Neural cell (in vitro differentiated cells): ENCODE results near the gene TMPRSS11A. TPM values are rescaled to one million over a fixed set of nuclear protein-coding genes. Genes with fewer than 3 reads are reported as not detected.

ENCODE experiments used
- H2AFZ ChIP-seq: fragments of 200-600, 300-800 bp; sonication (generic), shearing (Covaris generic); 2 replicates; pipeline ENCODE4 v1.6.0; 2014; ENCODE audit warnings: low read depth, mild to moderate bottlenecking, antibody characterized with exemption, low read length, moderate library complexity
- H3F3A ChIP-seq: fragments of 200-600 bp; shearing (Covaris generic); 2 replicates; pipeline ENCODE4 v1.6.1; 2016; ENCODE audit warnings: mild to moderate bottlenecking, moderate library complexity, mixed read lengths, antibody characterized with exemption, low read length; ENCODE audit not compliant: insufficient read depth, poor library complexity, severe bottlenecking
- H3K27ac ChIP-seq: fragments of 200-600, 300-800 bp; sonication (generic), shearing (Covaris generic); 2 replicates; pipeline ENCODE4 v1.5.1; 2014; ENCODE audit warnings: mild to moderate bottlenecking, low read length, moderate library complexity
- H3K27me3 ChIP-seq: fragments of 300-800, 200-600 bp; sonication (generic), shearing (Covaris generic); 2 replicates; pipeline ENCODE4 v1.6.0; 2014; ENCODE audit warnings: mild to moderate bottlenecking, low read depth, low read length, moderate library complexity; ENCODE audit not compliant: insufficient read depth
- H3K36me3 ChIP-seq: fragments of 300-800, 200-600 bp; sonication (generic), shearing (Covaris generic); 2 replicates; pipeline ENCODE4 v1.5.1; 2014; ENCODE audit warnings: mild to moderate bottlenecking, antibody characterized with exemption, low read length, moderate library complexity; ENCODE audit not compliant: insufficient read depth
- H3K4me2 ChIP-seq: fragments of 300-800, 200-600 bp; sonication (generic), shearing (Covaris generic); 2 replicates; pipeline ENCODE4 v1.6.0; 2014; ENCODE audit warnings: mild to moderate bottlenecking, low read length
- H3K4me3 ChIP-seq: fragments of 300-800, 200-600 bp; sonication (generic), shearing (Covaris generic); 2 replicates; pipeline ENCODE4 v1.5.1; 2014; ENCODE audit warnings: mild to moderate bottlenecking, low read length, moderate library complexity
- H3K79me2 ChIP-seq: fragments of 200-600 bp; shearing (Covaris generic); replicated peaks from 2 replicates; pipeline ENCODE4 v1.6.0; 2014; ENCODE audit warnings: mild to moderate bottlenecking, low read length, moderate library complexity; ENCODE audit not compliant: insufficient read depth
- H3K9ac ChIP-seq: fragments of 300-800, 200-600 bp; sonication (generic), shearing (Covaris generic); 2 replicates; pipeline ENCODE4 v1.6.1; 2016; ENCODE audit warnings: mild to moderate bottlenecking, low read length, mixed read lengths
- H3K9me2 ChIP-seq: fragments of 200-600 bp; shearing (Covaris generic); 2 replicates; pipeline ENCODE4 v1.6.1; 2016; ENCODE audit warnings: mild to moderate bottlenecking, low read length, mixed read lengths; ENCODE audit not compliant: insufficient read depth
- H3K9me3 ChIP-seq: fragments of 200-600, 300-800 bp; sonication (generic), shearing (Covaris generic); 2 replicates; pipeline ENCODE4 v1.6.1; 2016; ENCODE audit warnings: mild to moderate bottlenecking, mixed run types, low read length, moderate library complexity, mixed read lengths
- H4K20me1 ChIP-seq: fragments of 200-600 bp; shearing (Covaris generic); 2 replicates; pipeline ENCODE4 v1.6.1; 2016; ENCODE audit warnings: mild to moderate bottlenecking, mixed run types; ENCODE audit not compliant: insufficient read depth
- CTCF ChIP-seq: fragments of 450-650 bp; IDR thresholded peaks from 2 replicates; pipeline ENCODE4 v1.5.1; 2014; ENCODE audit warnings: antibody characterized with exemption, mild to moderate bottlenecking, moderate library complexity; ENCODE audit not compliant: poor library complexity, severe bottlenecking
- EP300 ChIP-seq: fragments of 450-650 bp; conservative IDR thresholded peaks from 2 replicates; pipeline ENCODE4 v1.6.1; 2014; ENCODE audit warnings: antibody characterized with exemption, mild to moderate bottlenecking, moderate library complexity; ENCODE audit not compliant: poor library complexity, severe bottlenecking
- EZH2 ChIP-seq: fragments of 200-600, 300-800 bp; shearing (Covaris generic), sonication (generic); IDR thresholded peaks from 2 replicates; pipeline ENCODE4 v1.6.1; 2014; ENCODE audit warnings: antibody characterized with exemption, low read length, borderline replicate concordance, mild to moderate bottlenecking; ENCODE audit not compliant: insufficient read depth, poor library complexity, severe bottlenecking
- MXI1 ChIP-seq: fragments of 450-650 bp; conservative IDR thresholded peaks from 2 replicates; pipeline ENCODE4 v1.6.1; 2014; ENCODE audit warnings: antibody characterized with exemption, mild to moderate bottlenecking; ENCODE audit not compliant: poor library complexity, severe bottlenecking
- POLR2AphosphoS5 ChIP-seq: IDR thresholded peaks from 2 replicates; pipeline ENCODE4 v1.6.1; 2012
- RAD21 ChIP-seq: fragments of 450-650 bp; conservative IDR thresholded peaks from 2 replicates; pipeline ENCODE4 v1.6.1; 2014; ENCODE audit warnings: antibody characterized with exemption, mild to moderate bottlenecking, moderate library complexity
- SMC3 ChIP-seq: fragments of 450-650 bp; conservative IDR thresholded peaks from 2 replicates; pipeline ENCODE4 v1.6.1; 2014; ENCODE audit warnings: antibody characterized with exemption, mild to moderate bottlenecking, moderate library complexity; ENCODE audit not compliant: poor library complexity
- TAF1 ChIP-seq: IDR thresholded peaks from 2 replicates; pipeline ENCODE4 v1.6.1; 2012; ENCODE audit warnings: low read depth
- polyA plus RNA-seq: library from polyadenylated mRNA; depleted of rRNA; stranded (reverse); fragments of >200 nt; gene quantifications from 2 replicates; pipeline ENCODE4 v1.2.3, GENCODE V29; 2014
- TF ChIP-seq, protein P1 (sequence below): IDR thresholded peaks from 2 replicates; pipeline ENCODE4 v1.6.1; 2012; ENCODE audit warnings: borderline replicate concordance

TMPRSS11A gene
- polyA plus RNA-seq, 1 donor from 2014 or later, result not detected

- no peaks in the 10 kb centered on the region for H3K9me3 ChIP-seq
- H3K4me2 ChIP-seq, result no peak overlapping the region
- H3K79me2 ChIP-seq, result no peaks in the 10 kb centered on the region
- no peak overlapping the region for H3K27ac ChIP-seq
- no peaks in the 10 kb centered on the region for H4K20me1 ChIP-seq
- H2AFZ ChIP-seq, result no peak overlapping the region
- no peak for TF ChIP-seq EZH2
- no peaks in the 10 kb centered on the region for H3K36me3 ChIP-seq
- H3F3A ChIP-seq, result no peaks in the 10 kb centered on the region
- H3K9me2 ChIP-seq, result no peaks in the 10 kb centered on the region
- H3K9ac ChIP-seq, result no peak overlapping the region
- no peaks in the 10 kb centered on the region for H3K27me3 ChIP-seq
- H3K4me3 ChIP-seq, result no peak overlapping the region
These were observed 39.6 kb upstream of the TMPRSS11A start for GRCh38 chr4:68002906-68003305.

DNA sequence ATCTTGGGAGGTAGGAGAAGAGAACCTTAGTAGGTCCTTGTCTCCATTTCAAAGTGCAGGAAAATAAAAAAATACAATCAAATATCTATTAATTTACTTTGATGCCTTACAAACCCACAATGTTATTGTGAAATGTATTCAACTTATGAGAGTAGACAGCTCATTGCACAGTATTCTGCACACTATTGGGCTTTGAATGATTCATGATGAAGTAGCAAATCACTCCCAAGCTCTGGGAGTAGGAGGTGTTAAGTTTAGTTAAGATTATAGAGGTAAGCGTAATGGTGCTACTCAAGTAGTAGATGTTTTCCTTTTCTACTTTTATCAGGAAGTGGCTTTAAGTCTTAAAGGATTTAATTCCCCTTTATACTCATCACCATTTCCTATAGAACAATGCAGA lies 32.8 kb upstream of the TMPRSS11A start:
- H3K36me3 ChIP-seq, result no peaks in the 10 kb centered on the region
- no peak overlapping the region for H3K4me2 ChIP-seq
- H3K9ac ChIP-seq, result no peak overlapping the region
- no peaks in the 10 kb centered on the region for H3K79me2 ChIP-seq
- H3K9me2 ChIP-seq, result no peaks in the 10 kb centered on the region
- H3K27ac ChIP-seq, result no peak overlapping the region
- TF ChIP-seq, protein P1, sequence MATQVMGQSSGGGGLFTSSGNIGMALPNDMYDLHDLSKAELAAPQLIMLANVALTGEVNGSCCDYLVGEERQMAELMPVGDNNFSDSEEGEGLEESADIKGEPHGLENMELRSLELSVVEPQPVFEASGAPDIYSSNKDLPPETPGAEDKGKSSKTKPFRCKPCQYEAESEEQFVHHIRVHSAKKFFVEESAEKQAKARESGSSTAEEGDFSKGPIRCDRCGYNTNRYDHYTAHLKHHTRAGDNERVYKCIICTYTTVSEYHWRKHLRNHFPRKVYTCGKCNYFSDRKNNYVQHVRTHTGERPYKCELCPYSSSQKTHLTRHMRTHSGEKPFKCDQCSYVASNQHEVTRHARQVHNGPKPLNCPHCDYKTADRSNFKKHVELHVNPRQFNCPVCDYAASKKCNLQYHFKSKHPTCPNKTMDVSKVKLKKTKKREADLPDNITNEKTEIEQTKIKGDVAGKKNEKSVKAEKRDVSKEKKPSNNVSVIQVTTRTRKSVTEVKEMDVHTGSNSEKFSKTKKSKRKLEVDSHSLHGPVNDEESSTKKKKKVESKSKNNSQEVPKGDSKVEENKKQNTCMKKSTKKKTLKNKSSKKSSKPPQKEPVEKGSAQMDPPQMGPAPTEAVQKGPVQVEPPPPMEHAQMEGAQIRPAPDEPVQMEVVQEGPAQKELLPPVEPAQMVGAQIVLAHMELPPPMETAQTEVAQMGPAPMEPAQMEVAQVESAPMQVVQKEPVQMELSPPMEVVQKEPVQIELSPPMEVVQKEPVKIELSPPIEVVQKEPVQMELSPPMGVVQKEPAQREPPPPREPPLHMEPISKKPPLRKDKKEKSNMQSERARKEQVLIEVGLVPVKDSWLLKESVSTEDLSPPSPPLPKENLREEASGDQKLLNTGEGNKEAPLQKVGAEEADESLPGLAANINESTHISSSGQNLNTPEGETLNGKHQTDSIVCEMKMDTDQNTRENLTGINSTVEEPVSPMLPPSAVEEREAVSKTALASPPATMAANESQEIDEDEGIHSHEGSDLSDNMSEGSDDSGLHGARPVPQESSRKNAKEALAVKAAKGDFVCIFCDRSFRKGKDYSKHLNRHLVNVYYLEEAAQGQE, result no peak
- TF ChIP-seq CTCF, result no peak
- TF ChIP-seq POLR2AphosphoS5, result no peak
- no peak for TF ChIP-seq RAD21
- no peak for TF ChIP-seq SMC3
- TF ChIP-seq EZH2, result no peak
- no peak for TF ChIP-seq MXI1
- no peak for TF ChIP-seq TAF1
- no peak for TF ChIP-seq EP300
- H3K9me3 ChIP-seq, result no peaks in the 10 kb centered on the region
- H3K4me3 ChIP-seq, result no peak overlapping the region
- no peaks in the 10 kb centered on the region for H4K20me1 ChIP-seq
- H3F3A ChIP-seq, result no peaks in the 10 kb centered on the region
- no peak overlapping the region for H2AFZ ChIP-seq
- H3K27me3 ChIP-seq, result no peaks in the 10 kb centered on the region

DNA sequence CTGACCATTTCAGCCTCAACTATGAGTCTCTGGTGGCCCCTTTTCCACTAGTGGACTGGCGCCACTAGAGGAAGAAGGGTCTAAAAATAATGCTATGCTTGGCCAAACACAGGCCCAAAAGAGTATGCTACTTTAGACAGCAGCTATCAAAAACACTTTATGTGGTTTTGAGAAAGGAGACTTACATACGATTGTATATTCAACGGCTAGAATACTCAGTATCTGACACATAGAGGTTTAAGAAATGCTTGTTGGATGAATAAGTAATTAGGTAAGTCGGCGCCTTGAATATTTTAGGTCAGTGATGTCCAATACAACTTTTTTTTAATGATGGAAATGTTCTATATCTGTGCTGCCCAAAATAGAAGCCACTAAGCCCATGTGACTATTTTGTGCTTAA lies 25.7 kb upstream of the TMPRSS11A start:
- TF ChIP-seq MXI1, result no peak
- TF ChIP-seq POLR2AphosphoS5, result no peak
- TF ChIP-seq, protein P1, result no peak
- TF ChIP-seq TAF1, result no peak
- TF ChIP-seq CTCF, result no peak
- no peak for TF ChIP-seq SMC3
- no peak for TF ChIP-seq EZH2
- TF ChIP-seq EP300, result no peak
- TF ChIP-seq RAD21, result no peak
- H2AFZ ChIP-seq, result no peak overlapping the region
- no peak overlapping the region for H3K9ac ChIP-seq

More for the DNA sequence above, 25.7 kb upstream of the TMPRSS11A start:
- Histone ChIP-seq H3K4me2 (no peak overlapping the region), H3K27ac (no peak overlapping the region), H4K20me1 (no peaks in the 10 kb centered on the region), H3K27me3 (no peaks in the 10 kb centered on the region), H3K9me3 (no peaks in the 10 kb centered on the region), H3K36me3 (no peaks in the 10 kb centered on the region), H3F3A (no peaks in the 10 kb centered on the region), H3K4me3 (no peak overlapping the region), H3K9me2 (no peaks in the 10 kb centered on the region), H3K79me2 (no peaks in the 10 kb centered on the region)
